GM19452 (cell line): Measurements from ENCODE around the gene SRRT.
"Not testable (repeated sequence)": the region's sequence is repeated elsewhere in the genome, so short reads cannot be mapped to it uniquely, and the experiment has no call there.

ENCODE experiments used
- ATAC-seq: cut with Tn5 transposase; IDR thresholded peaks from one replicate; pipeline ENCODE4 v1.9.1; 2021; ENCODE audit not compliant: unreplicated experiment

SRRT gene

DNA sequence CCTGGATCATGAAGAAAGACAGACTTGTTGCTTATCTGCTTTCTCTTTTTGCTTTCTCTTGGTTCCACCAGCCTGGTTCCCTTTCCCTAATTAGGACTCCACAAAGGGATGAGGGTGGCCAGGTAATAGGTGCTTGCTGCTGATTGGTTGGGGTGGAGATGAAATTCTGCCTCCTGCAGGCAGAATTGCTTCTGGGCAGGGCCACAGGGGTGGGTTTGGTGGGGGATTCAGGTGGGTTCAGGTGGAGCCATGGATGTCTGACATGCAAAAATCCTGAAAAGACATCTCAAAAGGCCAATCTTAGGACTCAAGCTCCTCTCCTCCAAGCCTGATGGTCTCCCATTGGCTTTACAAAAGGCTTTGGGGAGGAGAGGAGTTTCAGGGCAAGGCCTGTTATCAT, 46.1 kb downstream of the SRRT start:
- no peak for ATAC-seq

DNA sequence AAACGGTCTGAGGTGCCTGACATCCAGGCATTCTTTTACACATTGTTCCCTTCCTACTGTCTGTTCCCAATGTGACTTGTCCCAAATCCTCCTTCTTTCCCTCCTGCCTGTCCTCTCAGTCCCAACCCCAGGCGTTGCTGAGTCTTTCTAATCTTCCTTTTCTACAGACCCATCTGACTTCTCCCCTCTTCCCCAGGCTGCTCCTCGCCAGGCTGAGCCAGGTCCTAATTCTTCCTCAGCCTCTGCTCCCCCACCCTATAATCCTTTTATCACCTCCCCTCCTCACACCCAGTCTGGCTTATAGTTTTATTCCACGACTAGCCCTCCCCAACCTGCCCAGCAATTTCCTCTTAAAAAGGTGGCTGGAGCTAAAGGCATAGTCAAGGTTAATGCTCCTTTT, 48.7 kb downstream of the SRRT start:
- not testable (repeated sequence) for ATAC-seq

- ATAC-seq, result no peak
These were observed 54.9 kb downstream of the SRRT start for GRCh38 chr7:100929808-100930174.

- no peak for ATAC-seq
These were observed 58.8 kb downstream of the SRRT start for GRCh38 chr7:100933734-100934133.

GRCh38 chr7:100935381-100935780, 60.5 kb downstream of the SRRT start:
- not testable (repeated sequence) for ATAC-seq

- ATAC-seq, result not testable (repeated sequence)
These were observed 61.3 kb downstream of the SRRT start for GRCh38 chr7:100936167-100936566.
